HepG2 (cell line): ENCODE data around the gene HES3. TPM values are rescaled to one million over a fixed set of nuclear protein-coding genes. Genes with fewer than 3 reads are reported as not detected.

Experiments used
- DNMT3B ChIP-seq: conservative IDR thresholded peaks from 2 replicates; pipeline ENCODE4 v1.6.1; 2016; ENCODE audit warnings: missing biosample characterization, control low read depth
- FOSL1 ChIP-seq: sonication (generic); formaldehyde crosslinking; IDR thresholded peaks from 2 replicates; pipeline ENCODE4 v1.9.0; 2021; ENCODE audit warnings: missing genetic modification reagents, borderline replicate concordance
- FOXM1 ChIP-seq: sonication (generic); formaldehyde crosslinking; IDR thresholded peaks from 2 replicates; pipeline ENCODE4 v1.5.0; 2020; ENCODE audit warnings: missing genetic modification reagents
- KLF11 ChIP-seq: IDR thresholded peaks from 2 replicates; pipeline ENCODE4 v1.6.1; 2016; ENCODE audit warnings: missing compliant biosample characterization
- MEF2D ChIP-seq: sonication (generic); formaldehyde crosslinking; IDR thresholded peaks from 2 replicates; pipeline ENCODE4 v1.5.1; 2020; ENCODE audit warnings: mild to moderate bottlenecking, missing genetic modification reagents
- MYC ChIP-seq: sonication (generic); formaldehyde crosslinking; IDR thresholded peaks from 2 replicates; pipeline ENCODE4 v1.9.0; 2021; ENCODE audit warnings: missing genetic modification reagents, borderline replicate concordance
- RBFOX2 ChIP-seq: fragments of 200-400 bp; formaldehyde crosslinking; IDR thresholded peaks from 2 replicates; pipeline ENCODE4 v1.6.1; 2017; ENCODE audit warnings: low read depth, mild to moderate bottlenecking, low read length
- SIX4 ChIP-seq: sonication (generic); formaldehyde crosslinking; IDR thresholded peaks from 2 replicates; pipeline ENCODE4 v1.4.0; 2020; ENCODE audit warnings: missing genetic modification reagents
- ZBTB37 ChIP-seq: sonication (generic); formaldehyde crosslinking; IDR thresholded peaks from 2 replicates; pipeline ENCODE4 v1.4.0; 2020; ENCODE audit warnings: mild to moderate bottlenecking, missing genetic modification reagents
- ZNF24 ChIP-seq: fragments of 450-650 bp; IDR thresholded peaks from 2 replicates; pipeline ENCODE4 v1.6.1; 2017; ENCODE audit warnings: antibody characterized with exemption, mild to moderate bottlenecking
- ZNF558 ChIP-seq: sonication (generic); formaldehyde crosslinking; IDR thresholded peaks from 2 replicates; pipeline ENCODE4 v1.9.0; 2022; ENCODE audit warnings: mild to moderate bottlenecking, missing genetic modification reagents, borderline replicate concordance
- ZNF646 ChIP-seq: sonication (generic); formaldehyde crosslinking; IDR thresholded peaks from 2 replicates; pipeline ENCODE4 v1.9.0; 2021; ENCODE audit warnings: mild to moderate bottlenecking, missing genetic modification reagents
- ZSCAN30 ChIP-seq: sonication (generic); formaldehyde crosslinking; IDR thresholded peaks from 2 replicates; pipeline ENCODE4 v1.5.0; 2020; ENCODE audit warnings: mild to moderate bottlenecking, missing genetic modification reagents
- polyA plus RNA-seq, 8 experiments: library from polyadenylated mRNA; depleted of rRNA in 3 of 8; stranded (reverse) in 7 of 8; unstranded in 1 of 8; fragments of >200 nt; fragmentation: Illumina TruSeq in 4 of 8; extraction: Trizol in 4 of 8; gene quantifications; 2 replicates each; pipeline versions ENCODE4 v1.2.1 to v1.2.3, GENCODE V29; 2011 to 2016; ENCODE audit warnings: low read depth in 4 of 8, missing spikeins in 1 of 8, mixed read lengths in 1 of 8; ENCODE audit not compliant: insufficient read depth in 1 of 8
- total RNA-seq, 5 experiments: library from RNA; depleted of rRNA; stranded (reverse); fragments of >200 nt; fragmentation: Illumina TruSeq; extraction: Trizol; gene quantifications; 2 replicates each; pipeline ENCODE4 v1.2.3, GENCODE V29; 2016; ENCODE audit warnings: low read depth in 1 of 5
- TF ChIP-seq, protein P1 (sequence below), 2 experiments: sonication (generic) in 1 of 2; formaldehyde crosslinking in 1 of 2; IDR thresholded peaks; 2 replicates each; pipeline versions ENCODE4 v1.5.1 to v1.6.1; 2011 to 2020; ENCODE audit warnings: borderline replicate concordance in 1 of 2, low read depth in 1 of 2, low read length in 1 of 2, mild to moderate bottlenecking in 1 of 2, missing genetic modification reagents in 1 of 2, moderate library complexity in 1 of 2
- TF ChIP-seq, protein P2 (sequence below): sonication (generic); formaldehyde crosslinking; IDR thresholded peaks from 2 replicates; pipeline ENCODE4 v1.8.0; 2022; ENCODE audit warnings: mild to moderate bottlenecking, missing genetic modification reagents; ENCODE audit not compliant: insufficient replicate concordance

HES3 gene
- total and polyA plus RNA-seq, 2 of the 13 experiments (the other 11 are each of a cell fraction or from before 2014, with no cell fraction given): not detected

DNA sequence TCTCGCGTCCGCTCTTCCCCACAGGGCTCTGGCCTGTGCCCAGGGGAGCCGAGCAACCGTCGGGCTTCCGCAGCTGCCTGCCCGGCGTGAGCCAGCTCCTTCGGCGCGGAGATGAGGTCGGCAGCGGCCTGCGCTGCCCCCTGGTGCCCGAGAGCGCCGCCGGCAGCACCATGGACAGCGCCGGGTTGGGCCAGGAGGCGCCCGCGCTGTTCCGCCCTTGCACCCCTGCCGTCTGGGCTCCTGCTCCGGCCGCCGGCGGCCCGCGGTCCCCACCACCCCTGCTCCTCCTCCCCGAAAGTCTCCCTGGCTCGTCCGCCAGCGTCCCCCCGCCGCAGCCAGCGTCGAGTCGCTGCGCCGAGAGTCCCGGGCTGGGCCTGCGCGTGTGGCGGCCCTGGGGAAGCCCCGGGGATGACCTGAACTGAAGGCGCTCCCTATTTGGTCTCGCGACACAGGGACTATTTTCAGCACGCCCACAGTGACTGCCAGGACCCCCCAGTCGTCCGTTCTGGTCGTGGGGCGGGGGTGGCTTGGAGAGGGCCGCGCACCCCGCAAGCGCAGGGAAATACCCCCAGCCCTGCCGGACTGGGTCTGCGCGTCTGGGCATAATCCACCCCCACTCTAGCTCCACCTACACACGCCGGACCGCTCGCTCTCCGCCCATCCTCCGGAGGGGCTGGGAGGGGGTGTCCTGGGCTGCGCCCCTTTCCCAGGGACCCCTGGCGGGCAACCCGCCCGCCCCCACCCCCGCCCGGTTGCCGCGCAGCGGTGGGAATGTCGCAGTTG lies 1.3 kb downstream of the HES3 start (continued):
- TF ChIP-seq, protein P1, sequence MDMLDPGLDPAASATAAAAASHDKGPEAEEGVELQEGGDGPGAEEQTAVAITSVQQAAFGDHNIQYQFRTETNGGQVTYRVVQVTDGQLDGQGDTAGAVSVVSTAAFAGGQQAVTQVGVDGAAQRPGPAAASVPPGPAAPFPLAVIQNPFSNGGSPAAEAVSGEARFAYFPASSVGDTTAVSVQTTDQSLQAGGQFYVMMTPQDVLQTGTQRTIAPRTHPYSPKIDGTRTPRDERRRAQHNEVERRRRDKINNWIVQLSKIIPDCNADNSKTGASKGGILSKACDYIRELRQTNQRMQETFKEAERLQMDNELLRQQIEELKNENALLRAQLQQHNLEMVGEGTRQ (IDR thresholded peaks at IDR 0.05; ENCODE audit: low read depth, low read length): no peak
- TF ChIP-seq, protein P1 (CRISPR knock-in tag; IDR thresholded peaks at IDR 0.05; ENCODE audit: borderline replicate concordance): no peak
- TF ChIP-seq, protein P2, sequence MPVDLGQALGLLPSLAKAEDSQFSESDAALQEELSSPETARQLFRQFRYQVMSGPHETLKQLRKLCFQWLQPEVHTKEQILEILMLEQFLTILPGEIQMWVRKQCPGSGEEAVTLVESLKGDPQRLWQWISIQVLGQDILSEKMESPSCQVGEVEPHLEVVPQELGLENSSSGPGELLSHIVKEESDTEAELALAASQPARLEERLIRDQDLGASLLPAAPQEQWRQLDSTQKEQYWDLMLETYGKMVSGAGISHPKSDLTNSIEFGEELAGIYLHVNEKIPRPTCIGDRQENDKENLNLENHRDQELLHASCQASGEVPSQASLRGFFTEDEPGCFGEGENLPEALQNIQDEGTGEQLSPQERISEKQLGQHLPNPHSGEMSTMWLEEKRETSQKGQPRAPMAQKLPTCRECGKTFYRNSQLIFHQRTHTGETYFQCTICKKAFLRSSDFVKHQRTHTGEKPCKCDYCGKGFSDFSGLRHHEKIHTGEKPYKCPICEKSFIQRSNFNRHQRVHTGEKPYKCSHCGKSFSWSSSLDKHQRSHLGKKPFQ (CRISPR knock-in tag): peak; percentile 89
- TF ChIP-seq KLF11 (peak; percentile 99), ZNF558 (CRISPR knock-in tag) (peak; percentile 98; the same call in 1 of the 2 replicates), ZNF24 (no peak), FOSL1 (CRISPR knock-in tag) (peak; percentile 50; the same call in 1 of the 2 replicates), MYC (CRISPR knock-in tag) (peak; percentile 86), ZNF646 (CRISPR knock-in tag) (peak; percentile 67; the same call in 1 of the 2 replicates), ZSCAN30 (CRISPR knock-in tag) (peak; percentile 93; the same call in 1 of the 2 replicates), FOXM1 (CRISPR knock-in tag) (peak; percentile 94), ZBTB37 (no peak), DNMT3B (CRISPR knock-in tag) (peak; percentile 95; the same call in 1 of the 2 replicates), SIX4 (CRISPR knock-in tag) (peak; percentile 88), MEF2D (CRISPR knock-in tag) (peak; percentile 87; the same call in 1 of the 2 replicates), RBFOX2 (no peak)
